Measurements from ENCODE around the gene HGFAC.

Gene HGFAC

GRCh38 chr4:3492741-3493719, 51.3 kb downstream of the HGFAC start:
- DNase-seq: no peak

DNA sequence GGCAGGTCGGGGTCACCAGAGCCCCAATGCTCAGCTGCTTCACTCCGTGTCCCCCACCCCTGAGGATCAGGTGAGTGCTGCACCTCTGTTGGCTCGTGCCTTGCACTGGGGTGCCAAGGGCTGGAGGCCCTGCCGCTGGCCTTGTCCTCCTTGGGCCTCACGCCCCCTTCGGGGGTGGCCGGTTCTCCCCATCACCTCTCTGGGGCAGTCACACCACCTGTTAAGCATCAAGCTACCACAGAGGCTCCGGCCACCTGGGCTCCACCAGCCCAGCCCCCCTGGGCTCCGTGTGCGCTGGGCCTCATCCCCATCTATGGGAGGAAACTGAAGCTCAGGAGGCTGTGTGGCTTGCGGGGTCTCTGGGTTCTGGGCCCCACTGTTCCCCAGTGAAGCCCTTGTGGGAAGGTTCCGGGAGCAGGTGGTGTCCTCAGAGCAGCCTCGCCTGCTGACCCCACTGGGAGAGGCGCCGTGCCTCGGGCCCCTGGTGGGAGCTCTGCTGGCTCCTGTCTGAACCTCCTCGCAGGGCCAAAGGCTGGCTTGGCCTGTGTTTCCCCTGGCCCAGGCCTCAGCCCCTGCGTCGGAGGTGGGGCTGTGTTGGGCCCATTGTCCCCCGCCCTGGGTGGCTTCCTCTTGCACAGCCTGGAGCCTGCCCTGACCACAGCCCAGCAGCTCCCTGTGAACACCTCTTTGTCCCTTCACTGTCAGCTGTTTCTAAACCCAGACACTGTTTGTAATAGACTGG, 52.1 kb downstream of the HGFAC start:
- DNase-seq: no peak

- no peak for DNase-seq
These were observed 52.7 kb downstream of the HGFAC start for GRCh38 chr4:3494462-3494871.

DNA sequence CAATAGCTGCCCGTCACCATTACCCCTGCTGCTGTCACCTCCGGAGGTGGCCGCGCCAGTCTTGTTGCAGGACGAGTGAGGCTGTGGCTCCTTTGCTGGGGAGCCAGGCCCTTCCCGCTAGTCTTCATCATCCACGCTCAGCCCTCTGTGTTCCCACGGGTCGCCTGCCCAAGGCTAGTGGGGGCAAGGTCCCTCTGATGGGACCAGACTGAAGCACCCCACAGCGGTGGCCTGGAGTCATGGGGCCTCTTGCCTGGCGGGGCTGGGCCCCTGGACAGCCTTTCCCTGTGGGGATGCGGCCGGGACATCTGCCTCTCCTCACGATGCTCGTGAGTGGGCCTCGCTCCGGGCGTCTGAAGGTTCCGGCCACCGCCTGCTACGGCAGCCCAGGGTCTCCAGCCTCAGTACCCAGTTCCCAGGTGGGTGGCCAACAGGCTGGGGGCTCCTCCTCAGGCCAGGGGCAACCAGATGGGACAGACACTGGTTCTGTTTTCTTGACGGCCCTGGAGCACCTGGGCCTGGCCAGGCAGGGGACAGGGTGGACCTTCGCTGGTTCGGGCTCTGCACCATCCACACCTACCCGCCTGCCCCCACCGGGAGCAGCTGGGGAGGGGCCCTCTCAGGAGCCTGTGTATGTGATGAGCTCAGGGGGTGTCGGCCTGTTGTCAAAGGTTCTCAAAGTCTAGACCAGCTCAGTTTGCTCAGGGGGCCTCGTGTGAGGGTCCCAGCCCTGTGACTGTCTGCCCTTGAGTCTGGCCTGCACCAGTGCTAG, 53.6 kb downstream of the HGFAC start:
- DNase-seq: no peak

DNA sequence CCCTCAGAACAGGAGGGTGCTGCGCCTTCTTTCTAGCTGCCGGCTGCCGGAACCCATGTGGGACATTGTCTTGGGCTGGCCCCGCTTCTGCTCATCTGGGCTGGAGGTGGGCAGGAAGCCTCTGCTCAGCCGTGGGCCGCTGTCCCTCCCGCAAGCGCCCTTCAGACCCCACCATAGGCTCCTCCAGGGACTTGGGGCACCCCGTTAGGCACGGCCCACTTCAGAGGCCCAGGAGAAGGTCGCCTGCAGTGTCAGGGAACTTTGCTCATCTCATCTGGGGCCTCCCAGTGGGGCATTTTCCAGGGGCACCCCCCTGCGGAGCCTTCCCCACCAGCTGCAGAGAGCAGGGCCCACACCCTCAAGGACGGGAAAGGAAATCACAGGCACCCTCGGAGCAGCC, 54.3 kb downstream of the HGFAC start:
- DNase-seq: no peak

DNA sequence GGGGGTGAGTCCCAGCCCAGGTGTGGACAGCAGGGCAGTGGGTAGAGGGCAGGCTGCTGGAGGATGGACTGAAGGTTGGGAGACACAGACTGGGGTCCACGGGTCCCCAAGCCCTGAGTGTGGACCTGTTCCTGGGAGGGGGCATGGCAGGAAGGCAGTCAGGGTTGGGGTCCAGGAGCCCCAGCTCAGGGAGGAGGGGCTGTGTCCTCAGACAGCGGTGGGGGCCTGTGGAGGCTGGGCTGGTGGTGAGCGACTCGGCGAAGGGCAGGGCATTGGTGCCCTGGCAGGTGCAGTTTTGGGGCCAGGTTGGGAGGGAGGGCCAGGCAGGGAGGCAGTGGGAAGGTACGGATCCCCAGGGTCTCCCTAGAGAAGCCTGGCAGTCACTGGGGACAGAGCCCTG, 55.3 kb downstream of the HGFAC start:
- no peak for DNase-seq

- no peak for DNase-seq
These were observed 56.0 kb downstream of the HGFAC start for GRCh38 chr4:3497523-3498389.

DNA sequence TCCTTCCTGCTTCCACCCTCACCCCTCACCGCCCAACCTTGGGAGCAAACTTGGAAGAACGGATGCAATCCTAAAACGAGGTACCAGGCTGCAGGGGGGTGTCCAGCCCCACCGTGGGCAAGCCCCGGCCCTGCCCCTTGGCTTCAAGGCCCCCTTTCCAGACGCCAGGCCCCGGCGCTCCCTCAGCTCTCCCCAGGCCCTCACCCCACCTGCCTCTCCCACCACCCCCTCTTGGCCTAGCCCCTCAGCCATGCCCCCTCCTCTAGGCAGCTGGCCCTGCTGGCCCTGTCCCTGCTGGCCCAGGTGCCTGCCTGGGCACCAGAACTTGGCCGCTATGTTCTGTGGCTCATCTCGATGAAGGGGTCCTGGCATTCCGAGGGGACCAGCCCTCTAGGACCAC, 56.6 kb downstream of the HGFAC start:
- no peak for DNase-seq
